Panc1 (cell line): ENCODE measurements around the gene RORC.

ENCODE experiments used
- CTCF ChIP-seq: fragments of 450-650 bp; IDR thresholded peaks from 2 replicates; pipeline ENCODE4 v1.5.1; 2017; ENCODE audit warnings: mild to moderate bottlenecking
- POLR2AphosphoS5 ChIP-seq: IDR thresholded peaks from 2 replicates; pipeline ENCODE4 v1.6.1; 2012; ENCODE audit warnings: mild to moderate bottlenecking, low read depth, low read length, moderate library complexity
- REST ChIP-seq, 2 experiments: IDR thresholded peaks; 2 replicates each; pipeline ENCODE4 v1.6.1; 2011 to 2012; ENCODE audit warnings: low read depth in 2 of 2, control low read depth in 1 of 2, low read length in 1 of 2, mild to moderate bottlenecking in 1 of 2, moderate library complexity in 1 of 2; ENCODE audit not compliant: insufficient read depth in 1 of 2
- SIN3A ChIP-seq: IDR thresholded peaks from 2 replicates; pipeline ENCODE4 v1.6.1; 2012; ENCODE audit warnings: low read depth, mild to moderate bottlenecking, low read length, moderate library complexity, borderline replicate concordance; ENCODE audit not compliant: insufficient read depth

- TF ChIP-seq CTCF (no peak), REST (IDR thresholded peaks at IDR 0.05; ENCODE audit: insufficient read depth in 1 of 2, low read depth in 2 of 2, low read length in 1 of 2) (no peak), POLR2AphosphoS5 (no peak), SIN3A (no peak)
Observed at GRCh38 chr1:151802372-151802771, 29.2 kb downstream of the RORC start.
